NCI-H187 (cell line): Measurements from ENCODE around the gene CCDC33.

ENCODE experiments used
- DNase-seq, 2 experiments: peaks; one replicate each; lab custom pipeline; 2025; lab: John Stamatoyannopoulos, UW

CCDC33 gene

DNA sequence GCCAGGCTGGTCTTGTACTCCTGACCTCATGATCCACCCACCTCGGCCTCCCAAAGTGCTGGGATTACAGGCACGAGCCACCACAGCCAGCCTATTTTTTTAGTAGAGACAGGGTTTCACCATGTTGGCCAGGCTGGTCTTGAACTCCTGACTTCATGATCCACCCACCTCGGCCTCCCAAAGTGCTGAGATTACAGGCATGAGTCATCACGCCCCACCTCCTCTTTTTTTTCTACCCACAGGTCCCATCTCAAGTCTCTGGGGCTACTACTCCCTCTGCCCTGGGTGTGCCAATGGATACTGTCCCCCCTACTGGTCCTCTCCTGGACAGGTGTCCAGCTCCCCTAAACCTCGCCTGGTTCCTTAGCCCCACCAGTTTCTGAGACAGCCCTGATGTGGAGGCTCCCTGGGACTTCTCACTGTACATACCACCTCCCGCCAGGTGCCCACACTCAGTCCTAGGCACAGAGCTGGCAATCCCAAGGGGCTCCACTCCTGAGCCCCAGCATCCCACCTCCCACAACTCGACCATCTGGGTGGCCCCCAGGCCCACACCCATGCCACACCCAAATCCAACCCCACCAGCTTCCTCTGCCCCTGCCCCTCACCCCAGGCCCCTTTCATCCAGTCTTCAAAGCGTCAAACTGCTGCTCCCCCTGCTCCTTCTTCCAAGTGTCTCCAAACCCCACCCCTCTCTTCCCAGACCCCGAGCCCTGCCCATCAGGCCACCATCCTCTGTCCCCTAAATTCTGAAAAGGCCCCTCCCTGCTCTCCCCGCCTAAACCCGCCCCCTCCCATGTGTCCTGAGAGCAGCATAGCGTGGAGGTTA is 144.4 kb downstream of the CCDC33 start:
- DNase-seq = no peak

DNA sequence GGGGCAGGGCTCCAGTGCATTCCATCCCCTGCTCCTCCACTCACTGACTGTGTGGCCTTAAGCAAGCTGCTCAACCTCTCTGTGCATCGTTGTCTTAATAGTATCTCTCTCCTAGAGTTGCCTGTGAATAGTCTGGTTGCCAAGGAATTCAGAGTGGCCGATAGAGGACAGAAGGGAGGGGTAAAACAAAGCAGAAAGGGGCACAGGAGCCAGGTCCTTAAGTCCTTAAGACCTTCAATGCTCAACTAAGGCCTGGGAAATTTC is 145.0 kb downstream of the CCDC33 start:
- no peak for DNase-seq

DNA sequence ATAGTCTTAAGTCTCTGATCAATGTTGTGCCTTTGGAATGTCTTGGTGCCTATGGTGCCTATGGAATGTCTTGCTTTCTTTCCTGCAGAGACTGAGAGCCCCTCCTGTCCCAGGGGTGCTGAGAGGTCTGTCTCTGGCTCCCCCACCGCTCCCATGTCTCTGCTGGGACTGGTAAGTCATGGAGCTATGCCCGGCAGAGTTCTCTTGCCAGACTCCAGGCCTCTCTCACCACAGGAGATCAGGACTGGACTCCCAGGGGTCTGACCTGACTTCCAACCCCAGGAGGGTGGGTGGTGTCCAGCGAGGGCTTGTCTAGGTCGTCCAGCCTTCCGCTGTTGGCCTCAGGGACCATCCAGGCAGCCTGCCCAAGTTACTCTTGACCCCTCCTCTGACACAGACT is 145.4 kb downstream of the CCDC33 start:
- DNase-seq = no peak

DNA sequence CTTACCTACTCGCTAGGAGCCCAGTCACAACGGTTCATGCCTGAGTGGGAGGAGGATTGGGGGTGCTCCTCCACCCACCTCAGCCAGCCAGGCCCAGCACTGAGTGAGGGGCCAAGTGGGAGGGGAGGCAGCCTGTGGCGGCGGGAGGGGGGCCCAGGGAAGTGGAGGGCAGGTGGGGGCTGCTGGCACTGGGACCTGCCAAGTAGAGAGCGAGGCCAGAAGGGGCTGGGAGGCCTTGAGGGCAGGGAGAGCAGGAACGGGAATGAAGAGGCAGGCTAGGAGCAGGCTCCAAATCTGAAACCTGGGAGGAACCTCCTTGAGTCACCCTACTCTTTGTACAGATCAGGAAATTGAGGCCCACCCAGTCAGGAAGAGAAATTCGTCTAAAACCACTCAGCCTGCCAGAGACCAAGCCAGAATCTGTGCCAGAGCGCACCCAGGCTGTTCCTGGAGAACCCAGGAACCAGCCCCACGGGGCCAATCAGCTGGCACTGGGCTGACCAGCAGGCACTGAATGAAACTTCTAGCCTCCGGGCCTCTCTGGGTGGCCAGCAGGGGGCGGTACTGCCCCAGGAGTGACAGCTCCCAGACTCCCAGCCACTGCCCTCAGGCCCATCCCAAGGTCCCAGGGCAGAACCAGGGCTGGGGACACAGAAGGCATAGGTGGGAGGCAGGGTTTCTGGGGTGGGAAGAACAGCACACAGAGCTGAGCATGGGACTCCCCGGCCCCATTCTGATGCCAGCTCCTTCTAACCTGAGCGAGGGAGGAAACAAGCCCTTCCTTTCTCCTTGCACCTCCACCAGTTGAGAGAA is 146.1 kb downstream of the CCDC33 start:
- DNase-seq = peak; percentile 25 to 34

DNA sequence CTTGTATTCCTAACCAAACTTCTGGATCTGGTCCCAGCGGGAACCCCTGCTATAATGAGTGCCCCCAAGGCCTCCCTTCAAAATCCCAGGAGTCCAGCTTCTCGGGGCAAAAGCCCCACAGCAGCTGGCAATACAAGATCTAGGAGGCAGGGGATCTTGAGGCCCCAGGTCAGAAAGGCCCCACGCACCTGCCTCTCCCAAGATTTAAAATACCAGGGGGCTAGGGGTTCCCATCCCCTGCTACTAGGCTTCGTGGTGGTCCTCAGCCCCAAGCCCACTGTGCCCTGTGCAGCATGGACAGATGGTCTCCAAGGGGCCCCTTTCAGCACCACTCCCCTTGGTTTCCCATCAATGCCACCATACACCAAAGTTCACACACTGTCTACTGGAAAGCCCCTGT is 147.2 kb downstream of the CCDC33 start:
- DNase-seq = no peak

DNA sequence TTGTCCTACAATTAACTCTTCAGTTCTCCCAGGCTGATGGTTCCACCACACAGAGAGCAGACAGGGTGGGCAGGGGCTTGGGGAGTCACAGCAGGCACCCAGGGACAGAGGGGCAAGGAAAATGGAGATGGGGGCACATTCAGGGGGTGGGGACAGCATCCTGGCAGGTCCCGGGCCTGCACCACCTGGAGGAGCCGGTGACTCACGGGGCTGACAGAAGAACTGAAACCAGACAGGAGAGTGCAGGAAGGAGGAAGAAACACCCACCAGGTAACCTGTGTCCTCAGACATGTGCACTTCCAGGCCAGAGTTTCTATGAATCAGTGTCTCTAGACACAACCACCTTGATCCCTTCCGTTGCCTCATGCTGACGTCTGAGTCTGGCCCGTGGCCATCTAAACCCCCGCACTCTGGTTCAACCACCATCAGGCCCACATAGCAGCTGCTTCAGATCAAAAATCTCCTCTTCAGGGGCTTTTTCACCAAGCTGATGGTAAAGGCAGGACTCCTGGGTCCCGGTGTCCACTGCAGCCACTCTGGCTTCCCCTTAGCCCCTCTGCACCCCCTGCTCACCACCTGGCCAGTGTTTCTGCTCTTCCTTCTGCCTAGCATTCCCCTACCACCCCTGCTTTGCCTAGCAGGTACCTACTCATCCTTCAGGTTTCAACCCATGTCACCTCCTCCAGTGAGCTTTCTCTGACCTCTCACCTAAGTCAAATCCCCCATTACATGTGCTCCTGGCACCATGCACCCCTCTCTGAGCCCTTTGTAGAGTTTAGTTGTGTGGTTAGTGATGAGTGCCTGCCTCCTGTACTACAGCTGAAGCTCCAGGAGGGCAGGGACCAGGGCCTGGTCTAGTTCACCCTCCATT is 147.8 kb downstream of the CCDC33 start:
- DNase-seq = no peak

DNA sequence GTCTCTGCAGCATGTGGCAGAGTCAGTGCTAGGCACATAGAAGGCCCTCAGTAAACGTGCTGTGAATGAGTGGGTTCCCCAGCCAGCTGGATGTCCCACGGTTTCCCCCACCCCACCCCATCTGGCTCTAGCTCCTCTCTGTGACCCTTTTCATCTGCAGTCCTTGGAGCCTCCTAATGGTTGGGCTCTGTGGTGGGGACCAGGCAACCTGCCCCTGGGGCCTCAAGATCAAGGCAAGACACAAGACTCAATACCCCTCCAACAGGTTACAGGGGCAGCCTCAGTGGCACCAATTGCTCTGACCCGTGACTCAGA is 148.4 kb downstream of the CCDC33 start:
- no peak for DNase-seq

DNA sequence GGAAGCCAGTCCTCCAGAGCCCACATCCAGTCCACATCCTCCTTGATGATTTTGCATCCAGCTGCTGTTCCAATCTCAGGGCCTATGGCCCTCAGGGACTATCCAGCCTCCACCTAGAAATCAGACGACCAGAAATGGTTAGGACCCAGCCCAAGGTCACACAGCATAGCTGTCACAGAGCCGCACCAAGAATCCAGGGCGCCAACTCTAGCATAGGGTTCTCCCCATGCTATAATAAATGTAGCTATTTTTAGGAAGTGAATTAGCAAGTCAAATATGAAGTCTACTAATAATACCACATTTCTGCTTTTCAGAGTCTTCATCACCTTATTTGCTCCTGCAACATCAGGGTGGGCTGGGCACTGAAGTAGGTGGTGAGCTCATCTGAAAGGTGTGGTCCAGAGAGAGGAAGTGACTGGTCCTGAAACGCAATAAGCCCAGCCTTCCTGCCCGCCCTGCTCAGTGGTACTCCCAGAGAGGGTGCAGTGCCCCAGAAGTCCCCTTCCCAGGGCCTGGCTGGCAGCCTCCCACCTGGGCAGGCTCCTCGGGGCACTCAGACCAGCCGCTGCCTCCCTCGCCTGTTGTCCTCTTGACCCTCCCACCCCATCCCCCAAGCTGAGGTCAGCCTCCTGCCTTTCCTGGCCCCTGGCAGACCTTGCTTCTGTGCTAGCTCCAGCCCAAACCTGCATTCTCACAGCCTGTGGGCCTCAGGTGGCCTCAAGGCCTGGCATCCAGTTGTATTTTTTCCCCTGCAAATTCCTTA is 148.9 kb downstream of the CCDC33 start:
- no peak for DNase-seq

DNA sequence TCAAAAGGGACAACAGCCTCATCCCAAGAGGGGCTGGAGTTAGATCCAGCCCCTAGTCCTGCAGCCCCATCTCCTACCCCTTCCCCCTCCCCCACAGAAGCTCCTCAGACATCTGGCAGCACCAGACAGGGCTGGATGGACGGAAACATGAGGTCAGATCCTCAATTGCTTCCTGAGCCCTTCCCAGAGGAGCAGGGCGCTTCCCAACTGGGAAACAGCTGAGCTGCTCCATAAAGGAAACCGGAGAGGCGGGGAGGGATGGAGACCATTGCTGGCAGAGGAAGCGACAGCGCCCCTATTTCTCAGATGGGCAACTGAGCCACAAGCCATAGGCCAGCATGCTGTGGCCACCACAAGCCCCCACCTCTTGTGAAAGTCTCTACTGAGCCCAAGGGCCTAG is 149.6 kb downstream of the CCDC33 start:
- DNase-seq = no peak
